Inflammatory macrophage (primary cell): ENCODE results near the gene GRK5.
"Not testable (repeated sequence)": the region's sequence is repeated elsewhere in the genome, so short reads cannot be mapped to it uniquely, and the experiment has no call there.

Experiments used
- DNase-seq, 2 donors: peaks; one replicate each; pipeline ENCODE4 v3.0.0-alpha.2; 2020 to 2022

GRK5 gene

DNA sequence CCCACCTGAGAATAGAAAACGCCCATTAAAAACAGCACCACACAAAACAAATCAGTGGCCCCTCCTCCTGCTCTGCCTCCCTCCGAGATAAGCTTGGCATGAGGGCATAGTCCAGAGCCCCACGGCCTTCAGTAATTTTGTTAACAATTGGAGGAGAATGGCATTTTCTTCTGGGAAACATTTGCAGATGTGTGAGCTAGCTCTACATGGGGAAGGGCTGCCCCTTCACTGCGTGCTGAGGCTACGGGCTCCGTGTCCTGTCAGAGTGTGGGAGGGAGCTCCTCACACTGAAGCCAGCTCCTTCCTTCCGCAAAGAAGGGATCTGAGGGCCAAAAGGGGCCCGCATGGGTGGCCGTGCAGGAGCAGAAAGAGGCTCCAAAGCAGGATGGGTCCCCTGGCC is 15.2 kb downstream of the GRK5 start:
- DNase-seq: peak; percentile 19 to 41

DNA sequence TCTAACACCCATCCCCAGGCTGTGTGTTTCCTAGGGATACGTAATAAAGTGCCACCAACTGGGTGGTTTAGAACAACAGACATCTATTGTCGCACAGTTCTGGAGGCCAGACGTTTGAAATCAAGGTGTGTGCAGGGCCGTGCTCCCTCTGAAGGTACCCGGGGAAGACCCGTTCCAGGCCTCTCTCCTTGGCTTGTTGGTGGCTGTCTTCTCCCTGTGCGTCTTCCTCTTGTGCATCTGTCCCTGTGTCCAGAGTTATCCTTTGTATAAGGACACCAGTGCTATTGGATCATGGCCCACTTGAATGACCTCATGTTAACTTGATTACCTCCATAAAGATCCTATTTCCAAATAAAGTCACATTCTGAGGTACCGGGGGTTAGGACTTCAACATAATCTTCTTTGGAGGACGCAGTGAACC is 15.6 kb downstream of the GRK5 start:
- no peak for DNase-seq

- DNase-seq: no peak
These were observed 17.8 kb downstream of the GRK5 start for GRCh38 chr10:119225083-119225658.

- DNase-seq: no peak
These were observed 20.5 kb downstream of the GRK5 start for GRCh38 chr10:119227825-119228224.

DNA sequence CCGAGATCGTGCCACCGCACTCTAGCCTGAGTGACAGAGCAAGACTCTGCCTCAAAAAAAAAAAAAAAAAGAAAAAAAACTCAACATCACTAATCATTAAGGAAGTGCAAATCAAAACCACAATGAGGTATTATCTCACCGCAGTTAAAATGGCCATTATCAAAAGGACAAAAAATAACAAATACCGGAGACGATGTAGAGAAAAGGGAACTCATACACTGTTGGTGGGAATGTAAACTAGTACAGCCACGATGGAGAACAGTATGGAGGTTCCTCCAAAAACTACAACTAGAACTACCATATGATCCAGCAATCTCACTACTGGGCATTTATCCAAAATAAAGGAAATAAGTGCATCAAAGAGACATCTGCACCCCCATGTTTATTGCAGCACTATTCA is 24.3 kb downstream of the GRK5 start:
- DNase-seq: no peak

DNA sequence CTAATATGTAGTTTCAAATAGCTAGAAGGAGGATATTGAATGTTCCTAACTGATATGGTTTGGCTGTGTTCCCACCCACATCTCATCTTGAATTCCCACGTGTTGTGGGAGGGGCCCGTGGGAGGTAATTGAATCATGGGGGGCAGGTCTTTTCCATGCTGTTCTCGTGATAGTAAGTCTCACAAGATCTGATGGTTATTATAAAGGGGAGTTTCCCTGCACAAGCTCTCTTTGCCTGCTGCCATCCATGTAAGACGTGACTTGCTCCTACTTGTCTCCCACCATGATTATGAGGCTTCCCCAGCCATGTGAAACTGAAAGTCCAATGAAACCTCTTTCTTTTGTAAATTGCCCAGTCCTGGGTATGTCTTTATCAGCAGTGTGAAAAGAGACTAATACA is 25.1 kb downstream of the GRK5 start:
- DNase-seq: peak in 1 of 2 donors; percentile 21

DNA sequence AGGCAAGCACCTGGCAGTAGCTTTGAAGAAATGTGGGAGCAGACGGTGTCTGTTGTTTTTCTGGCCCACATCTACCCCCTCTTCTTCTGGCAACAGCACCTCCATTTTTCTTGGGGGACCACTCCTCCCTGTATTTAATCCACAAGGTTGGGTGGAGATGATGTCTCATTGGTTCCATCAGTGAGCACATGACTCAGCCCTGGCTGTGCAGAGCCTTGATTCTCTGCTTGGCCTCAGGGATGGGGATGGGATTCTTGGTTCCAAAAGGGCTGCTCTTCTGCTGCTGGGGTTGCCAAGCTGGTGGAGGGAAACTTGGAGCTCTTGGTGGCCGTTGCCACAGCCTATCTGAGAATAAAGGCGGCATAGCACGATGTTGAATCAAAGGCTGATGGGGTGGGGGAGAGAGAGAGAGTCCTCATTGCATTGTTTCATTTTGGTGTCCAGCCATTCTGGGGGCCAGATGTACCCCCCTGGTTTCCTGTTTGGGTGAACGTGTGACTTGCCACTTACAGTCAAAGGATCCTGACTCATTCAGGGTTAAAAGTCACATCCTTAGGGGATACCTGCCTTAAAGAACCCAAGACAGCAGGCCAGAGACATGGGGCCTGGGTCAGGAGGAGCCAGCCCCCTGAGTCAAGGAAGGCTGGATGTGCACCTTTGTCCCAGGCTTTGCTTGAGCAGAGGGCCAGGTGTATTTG is 25.9 kb downstream of the GRK5 start:
- no peak for DNase-seq

DNA sequence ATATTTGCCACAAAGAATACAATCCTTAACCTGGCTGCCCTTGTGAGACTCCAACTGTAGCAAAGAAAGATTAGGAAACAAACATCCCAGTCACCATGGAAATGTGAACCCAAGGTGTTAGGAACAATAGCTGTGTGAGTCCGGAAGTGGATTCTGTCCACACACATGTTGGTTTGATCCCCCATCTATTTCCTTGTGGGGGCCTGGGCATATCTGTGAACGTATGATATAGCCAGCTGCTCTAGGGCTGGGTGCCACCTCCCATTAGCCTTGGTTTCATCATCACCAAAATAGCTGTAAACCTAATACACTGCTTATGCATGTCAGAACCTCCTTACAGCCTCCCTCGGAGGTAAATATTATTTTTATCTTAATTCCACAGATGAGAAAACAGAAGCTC is 26.4 kb downstream of the GRK5 start:
- DNase-seq: no peak

- no peak for DNase-seq
These were observed 28.0 kb downstream of the GRK5 start for GRCh38 chr10:119235356-119235755.

- DNase-seq: no peak
These were observed 30.5 kb downstream of the GRK5 start for GRCh38 chr10:119237722-119238436.

DNA sequence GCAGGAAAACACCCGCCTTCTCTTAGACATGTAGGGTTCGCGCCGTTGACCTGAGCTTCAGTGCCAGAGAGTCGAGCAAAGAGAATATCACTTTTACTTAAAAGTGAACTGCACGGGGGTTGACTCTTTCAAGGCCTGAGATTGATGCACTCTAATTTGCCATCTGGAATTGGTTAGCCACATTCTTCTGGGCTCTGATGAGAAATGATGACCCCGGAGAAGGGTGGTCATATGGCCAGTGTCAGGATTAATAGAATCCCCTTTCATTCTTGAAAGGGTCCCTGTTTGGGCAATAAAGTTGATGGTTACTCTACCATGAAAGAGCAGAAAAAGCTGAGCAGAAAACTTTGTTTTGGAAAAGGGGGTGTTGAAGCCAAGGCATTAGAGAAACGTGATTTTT is 31.2 kb downstream of the GRK5 start:
- DNase-seq: no peak

DNA sequence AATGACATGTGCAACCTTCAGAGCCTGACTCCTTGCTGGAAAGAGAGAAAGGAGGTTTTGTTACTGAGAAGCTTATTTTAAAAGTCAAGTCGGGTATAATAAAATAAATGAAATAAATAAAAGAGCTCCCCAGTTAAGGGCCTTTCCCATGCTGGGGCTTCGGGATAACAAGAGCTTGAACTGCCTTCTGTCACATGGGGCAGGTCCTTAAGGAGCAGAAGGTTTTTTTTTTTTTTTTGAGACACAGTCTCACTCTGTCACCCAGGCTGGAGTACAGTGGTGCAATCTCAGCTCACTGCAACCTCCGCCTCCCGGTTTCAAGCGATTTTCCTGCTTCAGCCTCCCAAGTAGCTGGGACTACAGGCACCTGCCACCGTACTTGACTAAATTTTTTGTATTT is 31.6 kb downstream of the GRK5 start:
- not testable (repeated sequence) for DNase-seq

DNA sequence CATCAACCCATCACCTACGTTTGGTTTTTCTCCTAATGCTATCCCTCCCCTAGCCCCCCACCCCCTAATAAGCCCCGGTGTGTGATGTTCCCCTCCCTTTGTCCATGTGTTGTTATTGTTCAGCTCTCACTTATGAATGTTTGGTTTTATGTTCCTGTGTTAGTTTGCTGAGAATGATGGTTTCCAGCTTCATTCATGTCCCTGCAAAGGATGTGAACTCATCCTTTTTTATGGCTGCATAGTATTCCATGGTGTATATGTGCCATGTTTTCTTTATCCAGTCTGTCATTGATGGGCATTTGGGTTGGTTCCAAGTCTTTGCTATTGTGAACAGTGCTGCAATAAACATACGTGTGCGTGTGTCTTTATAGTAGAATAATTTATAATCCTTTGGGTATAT is 32.3 kb downstream of the GRK5 start:
- DNase-seq: not testable (repeated sequence)

GRCh38 chr10:119241066-119241465 is 33.7 kb downstream of the GRK5 start:
- DNase-seq: no peak

- DNase-seq: no peak
These were observed 34.8 kb downstream of the GRK5 start for GRCh38 chr10:119242186-119242585.

GRCh38 chr10:119243488-119243887 is 36.1 kb downstream of the GRK5 start:
- DNase-seq: no peak

- DNase-seq: no peak
These were observed 36.6 kb downstream of the GRK5 start for GRCh38 chr10:119243967-119244366.

- no peak for DNase-seq
These were observed 37.9 kb downstream of the GRK5 start for GRCh38 chr10:119245272-119245671.

DNA sequence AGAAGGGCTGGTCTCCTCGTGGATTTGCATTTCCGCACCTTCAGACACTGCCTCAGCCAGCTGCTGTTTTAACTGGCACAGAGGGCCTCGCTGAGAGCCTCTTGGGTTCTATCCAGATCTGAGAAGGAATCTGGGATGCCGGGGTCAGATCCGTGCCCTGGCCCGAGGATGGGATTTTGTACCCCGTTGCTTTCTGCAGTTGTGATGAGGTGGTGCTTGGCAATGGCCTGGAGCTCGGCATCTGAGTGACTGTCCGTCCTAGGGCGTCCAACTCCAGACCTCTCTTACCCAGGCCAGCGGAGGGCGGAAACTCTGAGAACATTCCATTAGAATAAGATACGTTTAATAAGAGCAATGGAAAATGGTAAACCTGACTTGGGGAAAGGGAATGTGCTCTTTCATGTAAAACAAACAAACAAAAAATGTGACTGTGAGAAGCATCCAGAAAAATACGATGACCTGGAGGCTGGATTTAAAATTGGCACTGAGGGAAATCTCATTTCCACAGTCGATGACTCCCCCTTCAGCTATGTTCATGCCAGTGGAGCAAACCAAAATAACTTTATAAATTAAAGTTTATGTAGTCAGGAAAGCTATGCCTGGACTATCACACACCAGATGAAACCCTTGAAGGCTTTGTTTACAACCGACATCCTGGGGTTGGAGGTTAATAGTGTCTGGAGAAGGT is 39.6 kb downstream of the GRK5 start:
- DNase-seq: no peak

- no peak for DNase-seq
These were observed 40.2 kb downstream of the GRK5 start for GRCh38 chr10:119247550-119247894.

DNA sequence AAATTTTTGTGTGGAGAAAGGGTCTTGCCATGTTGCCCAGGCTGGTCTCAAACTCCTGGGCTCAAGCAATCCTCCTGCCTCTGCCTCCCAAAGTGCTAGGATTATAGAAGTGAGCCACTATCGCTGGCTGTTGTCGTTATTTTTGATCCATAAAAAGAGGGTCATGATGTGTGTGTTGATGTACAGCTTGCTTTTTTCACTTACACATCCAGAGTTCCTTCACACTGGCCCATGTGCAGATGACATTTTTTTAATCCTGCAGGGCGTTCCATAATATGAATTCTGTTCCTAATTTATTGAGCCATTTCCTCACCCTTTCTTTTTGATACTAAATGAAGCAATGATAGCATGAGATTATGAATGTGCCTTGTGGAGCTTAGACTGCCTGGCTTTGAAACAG is 40.8 kb downstream of the GRK5 start:
- DNase-seq: no peak

GRCh38 chr10:119248681-119249080 is 41.3 kb downstream of the GRK5 start:
- no peak for DNase-seq

- DNase-seq: no peak
These were observed 43.4 kb downstream of the GRK5 start for GRCh38 chr10:119250641-119251314.
